HG02678 (cell line): ENCODE data around the gene PLA2G4C.
"Not testable (repeated sequence)": the region's sequence is repeated elsewhere in the genome, so short reads cannot be mapped to it uniquely, and the experiment has no call there.

Experiments used
- ATAC-seq: cut with Tn5 transposase; IDR thresholded peaks from one replicate; pipeline ENCODE4 v1.9.1; 2021; ENCODE audit warnings: mild to moderate bottlenecking, moderate library complexity; ENCODE audit not compliant: unreplicated experiment

PLA2G4C gene

DNA sequence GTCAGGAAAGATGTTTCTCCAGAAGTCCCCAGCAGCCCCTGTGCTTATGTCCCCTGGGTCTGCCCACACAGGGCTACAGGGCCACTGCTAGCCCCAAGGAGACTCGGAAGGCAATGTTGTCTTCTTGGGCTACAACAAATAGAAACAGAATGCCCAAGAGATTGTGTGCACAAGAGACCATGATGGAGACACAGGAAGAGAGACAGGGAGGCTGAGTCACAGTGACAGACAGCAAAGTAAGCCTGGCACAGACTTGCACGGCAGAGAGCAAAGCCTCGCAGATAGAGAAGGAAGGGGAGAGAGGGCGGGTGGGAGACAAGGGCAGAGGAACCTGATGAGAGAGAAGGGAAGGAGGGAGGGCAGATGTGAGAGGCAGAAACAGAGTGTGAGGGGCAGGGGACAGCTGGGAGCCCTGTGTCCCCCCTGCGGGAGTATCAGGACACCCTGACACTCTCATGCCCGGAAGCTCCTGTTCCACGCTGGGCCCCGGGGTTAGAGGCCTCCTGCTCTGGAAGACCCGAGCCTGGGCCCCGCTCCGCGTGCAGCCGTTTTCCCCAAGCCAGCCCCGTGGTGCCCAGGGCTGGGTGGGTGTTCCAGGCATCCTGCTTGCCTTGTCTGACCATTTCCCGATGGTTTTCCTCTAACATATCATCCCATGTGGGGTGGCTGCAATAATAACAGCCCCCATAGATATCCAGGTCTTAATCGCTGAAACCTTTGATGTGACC is 2.7 kb upstream of the PLA2G4C start:
- ATAC-seq = no peak

DNA sequence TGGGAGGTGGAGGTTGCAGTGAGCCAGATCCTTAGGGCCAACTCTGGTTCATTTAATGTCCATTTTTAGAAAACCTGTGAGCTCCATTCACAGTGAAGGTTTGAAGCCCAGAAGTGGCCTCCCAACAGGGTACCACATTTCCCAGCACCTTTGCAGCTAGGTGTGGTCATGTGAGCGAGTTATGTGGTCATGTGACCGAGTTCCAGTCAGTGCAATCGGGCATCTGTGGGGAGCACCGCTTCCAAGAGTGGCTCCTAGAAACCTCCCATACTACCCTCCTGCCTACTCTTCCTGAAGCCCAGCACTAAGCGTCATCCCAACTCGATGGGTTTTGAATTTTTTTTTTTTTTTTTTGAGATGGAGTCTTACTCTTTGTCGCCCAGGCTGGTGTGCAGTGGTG is 663 bp upstream of the PLA2G4C start:
- no peak for ATAC-seq

DNA sequence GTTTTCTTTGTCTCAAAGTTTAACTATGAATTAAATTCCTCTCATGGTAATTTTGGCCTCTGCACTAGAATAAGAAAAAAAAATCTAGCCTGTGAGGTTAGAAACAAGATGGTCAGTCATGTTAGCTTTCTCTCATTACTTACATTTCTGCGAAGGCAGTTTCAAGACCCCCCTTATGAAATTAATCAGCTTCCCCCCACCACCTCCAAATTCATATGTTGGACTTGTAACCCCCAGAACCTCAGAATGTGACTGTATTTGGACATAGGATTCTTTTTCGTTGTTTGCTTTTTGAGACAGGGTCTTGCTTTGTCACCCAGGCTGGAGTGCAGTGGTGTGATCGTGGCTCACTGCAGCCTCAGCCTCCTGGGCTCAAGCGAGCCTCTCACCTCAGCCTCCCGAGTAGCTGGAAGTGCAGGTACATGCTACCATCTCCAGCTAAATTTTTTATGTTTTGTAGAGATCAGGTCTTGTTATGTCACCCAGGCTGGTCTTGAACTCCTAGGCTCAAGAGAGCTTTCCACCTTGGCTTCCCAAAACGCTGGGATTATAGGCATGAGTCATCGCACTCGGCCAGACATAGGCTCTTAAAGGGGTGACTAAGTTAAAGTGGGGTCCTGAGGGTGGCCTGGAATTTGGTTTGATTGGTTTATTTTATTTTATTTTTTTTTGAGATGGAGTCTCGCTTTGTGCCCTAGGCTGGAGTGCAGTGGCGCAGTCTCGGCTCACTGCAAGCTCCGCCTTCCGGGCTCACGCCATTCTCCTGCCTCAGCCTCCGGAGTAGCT is 1.4 kb downstream of the PLA2G4C start:
- no peak for ATAC-seq

GRCh38 chr19:48103922-48104321 is 6.7 kb downstream of the PLA2G4C start:
- ATAC-seq = no peak

- ATAC-seq = no peak
Measured at GRCh38 chr19:48102870-48103751, 7.5 kb downstream of the PLA2G4C start.

GRCh38 chr19:48095612-48096175 is 14.9 kb downstream of the PLA2G4C start:
- no peak for ATAC-seq

- no peak for ATAC-seq
Measured at GRCh38 chr19:48094855-48095203, 15.8 kb downstream of the PLA2G4C start.

- ATAC-seq = no peak
Measured at GRCh38 chr19:48094129-48094854, 16.3 kb downstream of the PLA2G4C start.

DNA sequence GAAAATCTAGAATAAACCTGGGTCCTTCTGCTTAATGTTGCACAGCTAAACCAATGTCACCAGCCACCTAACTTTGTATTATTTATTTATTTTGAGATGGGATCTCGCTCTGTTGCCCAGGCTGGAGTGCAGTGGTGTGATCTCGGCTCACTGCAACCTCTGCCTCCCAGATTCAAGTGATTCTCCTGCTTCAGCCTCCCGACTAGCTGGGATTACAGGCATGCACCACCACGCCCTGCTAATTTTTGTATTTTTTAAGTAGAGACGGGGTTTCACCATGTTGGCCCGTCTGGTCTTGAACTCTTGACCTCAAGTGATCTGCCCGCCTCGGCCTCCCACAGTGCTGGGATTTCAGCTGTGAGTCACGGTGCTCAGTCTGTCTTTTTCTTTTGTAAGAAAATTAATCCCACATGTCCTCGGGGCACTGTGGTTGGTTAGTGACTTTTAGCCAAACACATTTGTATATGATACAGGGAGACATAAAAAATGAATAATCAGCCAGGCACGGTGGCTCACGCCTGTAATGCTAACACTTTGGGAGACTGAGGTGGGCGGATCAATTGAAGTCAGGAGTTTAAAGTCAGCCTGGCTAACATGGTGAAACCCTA is 19.4 kb downstream of the PLA2G4C start:
- ATAC-seq = not testable (repeated sequence)

DNA sequence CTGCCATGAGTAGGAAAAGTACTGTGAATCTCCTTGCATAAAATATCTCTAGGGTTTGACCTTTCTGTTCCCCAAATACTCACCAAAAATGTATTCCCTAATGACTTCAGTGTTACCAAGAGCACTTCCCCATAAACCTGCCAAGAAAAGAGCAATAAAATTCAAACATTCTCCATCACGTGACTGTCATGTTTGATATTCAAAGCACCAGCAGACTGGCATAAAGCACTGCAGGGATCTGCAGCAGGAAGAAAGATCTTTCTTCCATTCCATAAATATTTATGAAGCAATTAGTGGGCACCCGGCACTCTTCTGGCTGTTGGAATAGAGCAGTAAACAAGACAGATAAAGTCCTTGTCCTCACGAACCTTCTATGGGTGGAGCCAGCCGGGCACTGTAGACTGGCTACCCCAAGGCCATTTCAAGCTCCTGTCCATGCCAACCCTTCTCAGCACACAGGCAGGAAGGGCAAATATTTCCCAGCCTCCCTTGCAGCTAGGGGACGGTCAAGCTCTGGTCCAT is 20.3 kb downstream of the PLA2G4C start:
- ATAC-seq = no peak

- not testable (repeated sequence) for ATAC-seq
Measured at GRCh38 chr19:48088991-48089390, 21.6 kb downstream of the PLA2G4C start.

DNA sequence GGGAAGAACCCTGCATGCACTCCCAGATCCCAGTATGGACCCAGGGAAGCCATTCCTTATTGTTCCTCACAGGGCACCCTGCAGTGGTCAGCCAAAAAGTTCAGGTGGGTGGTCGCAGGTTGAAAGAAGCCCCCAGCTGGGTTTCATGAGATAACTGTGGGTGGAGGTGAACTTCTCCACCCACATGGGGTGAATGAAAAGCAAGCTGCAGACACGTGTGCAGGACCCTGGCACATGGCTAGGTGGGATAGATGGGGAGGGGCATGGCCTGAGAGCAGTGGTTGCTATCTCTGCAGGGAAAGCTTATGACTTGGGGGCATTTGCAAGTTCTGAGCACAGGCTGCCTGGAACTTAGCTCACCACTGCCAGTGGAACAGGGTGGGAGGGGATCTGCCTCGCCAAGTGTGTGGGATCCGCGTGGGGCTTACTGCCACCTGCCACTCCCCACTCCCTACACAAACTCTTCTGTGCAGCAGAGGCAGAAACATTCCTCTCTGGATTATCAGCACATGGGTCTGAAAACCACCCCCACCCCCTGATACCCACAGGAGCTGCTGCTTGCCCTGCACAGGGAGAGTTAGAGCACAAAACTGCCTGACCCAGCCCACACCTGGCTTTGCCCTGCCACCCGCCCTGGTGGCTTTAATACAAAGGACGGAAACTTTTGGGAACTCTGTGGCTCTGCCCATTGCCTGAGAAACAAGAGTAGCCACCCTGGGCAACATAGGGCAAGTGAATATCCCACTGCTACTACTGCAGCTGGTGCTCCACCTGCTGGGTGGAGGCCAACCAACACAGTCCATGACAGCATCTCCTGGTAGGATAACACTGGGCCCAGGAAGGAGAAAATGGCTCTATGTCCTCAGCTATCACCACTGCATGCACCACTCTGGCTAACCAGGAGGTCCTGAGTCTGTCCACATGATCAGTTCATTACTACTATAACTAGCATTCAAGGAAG is 24.4 kb downstream of the PLA2G4C start:
- ATAC-seq = no peak

DNA sequence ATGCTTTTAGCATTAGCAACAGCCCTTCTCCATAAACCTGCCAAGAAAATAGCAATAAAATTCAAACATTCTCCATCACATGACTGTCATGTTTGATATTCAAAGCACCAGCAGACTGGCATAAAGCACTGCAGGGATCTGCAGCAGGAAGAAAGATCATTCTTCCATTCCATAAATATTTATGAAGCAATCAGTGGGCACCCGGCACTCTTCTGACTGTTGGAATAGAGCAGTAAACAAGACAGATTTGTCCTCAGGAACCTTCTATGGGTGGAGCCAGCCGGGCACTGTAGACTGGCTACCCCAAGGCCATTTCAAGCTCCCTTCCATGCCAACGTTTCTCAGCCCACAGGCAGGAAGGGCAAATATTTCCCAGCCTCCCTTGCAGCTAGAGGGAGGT is 25.5 kb downstream of the PLA2G4C start:
- no peak for ATAC-seq

DNA sequence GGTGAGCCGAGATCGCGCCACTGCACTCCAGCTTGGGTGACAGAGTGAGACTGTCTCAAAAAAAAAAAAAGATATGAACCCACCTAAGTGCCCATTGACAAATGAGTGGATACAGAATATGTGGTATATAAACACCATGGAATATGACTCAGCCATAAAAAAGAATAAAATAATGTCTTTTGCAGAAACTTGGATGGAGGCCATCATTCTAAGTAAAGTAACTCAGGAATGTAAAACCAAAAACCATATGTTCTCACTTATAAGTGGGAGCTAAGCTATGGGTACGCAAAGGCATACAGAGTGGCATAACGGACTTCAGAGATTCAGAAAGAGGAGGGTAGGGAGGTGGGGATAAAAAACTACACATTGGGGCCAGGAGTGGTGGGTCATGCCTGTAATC is 29.5 kb downstream of the PLA2G4C start:
- no peak for ATAC-seq

- ATAC-seq = not testable (repeated sequence)
Measured at GRCh38 chr19:48070177-48070769, 40.3 kb downstream of the PLA2G4C start.

DNA sequence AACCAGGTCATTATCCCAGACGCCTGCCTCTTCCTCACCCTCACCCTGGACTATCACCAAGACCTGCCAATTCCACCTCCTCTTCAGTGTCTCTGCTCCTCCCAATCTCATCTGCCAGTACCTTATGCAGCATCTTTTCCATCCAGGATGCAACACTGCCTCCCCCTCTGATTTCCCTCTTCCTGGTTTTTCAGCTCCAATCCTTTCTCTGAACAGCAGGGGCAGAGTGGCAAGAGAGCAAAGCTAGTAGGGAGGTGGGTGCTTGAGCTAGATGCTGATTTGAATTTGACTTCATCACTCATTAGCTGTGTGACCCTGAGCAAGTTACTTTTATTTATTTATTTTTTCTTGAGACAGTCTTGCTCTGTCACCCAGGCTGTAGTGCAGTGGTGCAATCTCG is 41.2 kb downstream of the PLA2G4C start:
- ATAC-seq = no peak

GRCh38 chr19:48064509-48064908 is 46.1 kb downstream of the PLA2G4C start:
- no peak for ATAC-seq
